ENCODE measurements around the gene SNAPC2.

- TF ChIP-seq CTCF (IDR thresholded peaks at IDR 0.05) (no peak), POLR2AphosphoS5 (IDR thresholded peaks at IDR 0.05) (no peak), EP300 (IDR thresholded peaks at IDR 0.05) (no peak), POLR2A (IDR thresholded peaks at IDR 0.05) (no peak)
These were observed 2.1 kb downstream of the SNAPC2 start for GRCh38 chr19:7921967-7922835.
